ENCODE data around the gene CCDC68.

The CCDC68 gene

GRCh38 chr18:54942569-54942968 lies 16.7 kb downstream of the CCDC68 start:
- TF ChIP-seq CTCF (IDR thresholded peaks at IDR 0.05; ENCODE audit: low read depth, low read length, missing control alignments): no peak

GRCh38 chr18:54942144-54942543 lies 17.1 kb downstream of the CCDC68 start:
- no peak for DNase-seq (ENCODE audit: low read depth)

More at GRCh38 chr18:54942569-54942968, 16.7 kb downstream of the CCDC68 start:
- H3K4me3 ChIP-seq (ENCODE audit: low read depth, low read length): no peak overlapping the region
- no peak for DNase-seq (ENCODE audit: low read depth)

GRCh38 chr18:54939361-54939917 lies 19.8 kb downstream of the CCDC68 start:
- H3K4me3 ChIP-seq (ENCODE audit: low read depth, low read length): no peak overlapping the region
- TF ChIP-seq CTCF (IDR thresholded peaks at IDR 0.05; ENCODE audit: low read depth, low read length, missing control alignments): no peak
- DNase-seq (ENCODE audit: low read depth): no peak

More at GRCh38 chr18:54942144-54942543, 17.1 kb downstream of the CCDC68 start:
- no peak overlapping the region for H3K4me3 ChIP-seq (ENCODE audit: low read depth, low read length)
- TF ChIP-seq CTCF (IDR thresholded peaks at IDR 0.05; ENCODE audit: low read depth, low read length, missing control alignments): no peak

- H3K4me3 ChIP-seq (ENCODE audit: low read depth, low read length): no peak overlapping the region
- no peak for DNase-seq (ENCODE audit: low read depth)
- no peak for TF ChIP-seq CTCF (IDR thresholded peaks at IDR 0.05; ENCODE audit: low read depth, low read length, missing control alignments)
Measured at GRCh38 chr18:54938506-54938905, 20.8 kb downstream of the CCDC68 start.

- no peak for TF ChIP-seq CTCF (IDR thresholded peaks at IDR 0.05; ENCODE audit: low read depth, low read length, missing control alignments)
- no peak overlapping the region for H3K4me3 ChIP-seq (ENCODE audit: low read depth, low read length)
- no peak for DNase-seq (ENCODE audit: low read depth)
Measured at GRCh38 chr18:54932472-54932871, 26.8 kb downstream of the CCDC68 start.

- no peak for DNase-seq (ENCODE audit: low read depth)
- no peak for TF ChIP-seq CTCF (IDR thresholded peaks at IDR 0.05; ENCODE audit: low read depth, low read length, missing control alignments)
- H3K4me3 ChIP-seq (ENCODE audit: low read depth, low read length): no peak overlapping the region
Measured at GRCh38 chr18:54931152-54931551, 28.1 kb downstream of the CCDC68 start.

GRCh38 chr18:54928236-54928635 lies 31.0 kb downstream of the CCDC68 start:
- H3K4me3 ChIP-seq (ENCODE audit: low read depth, low read length): no peak overlapping the region
- TF ChIP-seq CTCF (IDR thresholded peaks at IDR 0.05; ENCODE audit: low read depth, low read length, missing control alignments): no peak
- no peak for DNase-seq (ENCODE audit: low read depth)

Measured in GM12864 (cell line).